Thyroid gland (tissue), 4 donors: ENCODE results near the gene TMEM229B.

ENCODE experiments used
- CTCF ChIP-seq, 6 experiments: fragments of 200-600 bp in 3 of 6; fragments of 450-650 bp in 3 of 6; sonication (generic) in 3 of 6; IDR thresholded peaks; one replicate each; pipeline ENCODE4 v1.5.1; 2016 to 2019; ENCODE audit warnings: antibody characterized with exemption in 6 of 6, mild to moderate bottlenecking in 2 of 6, inconsistent platforms in 1 of 6, moderate library complexity in 1 of 6
- POLR2A ChIP-seq, 2 donors: fragments of 450-650 bp; IDR thresholded peaks; one replicate each; pipeline ENCODE4 v1.6.1; 2017; ENCODE audit warnings: antibody characterized with exemption in 2 of 2, mild to moderate bottlenecking in 2 of 2, moderate library complexity in 1 of 2

- TF ChIP-seq CTCF (IDR thresholded peaks at IDR 0.05) (no peak), POLR2A (IDR thresholded peaks at IDR 0.05) (no peak)
Measured at GRCh38 chr14:67505254-67505653, 16.7 kb upstream of the TMEM229B start.
